NCI-H2171 treated with DMSO at 0.1 percent for 48 hours (cell line): ENCODE results near the gene DCAKD.

Source experiments
- DNase-seq: peaks from one replicate; lab custom pipeline; 2025; lab: John Stamatoyannopoulos, UW

DCAKD gene

GRCh38 chr17:45051060-45051719 is at the start of gene DCAKD:
DCAKD (minus strand) TSS chr17:45051632; CDS start chr17:45034885, 16,747 bp downstream.
- DNase-seq = peak; percentile 95

- DNase-seq = peak; percentile 78
Observed at GRCh38 chr17:45098869-45099616, 47.6 kb upstream of the DCAKD start.

GRCh38 chr17:45098081-45098868 is 46.8 kb upstream of the DCAKD start:
- peak; percentile 93 for DNase-seq

GRCh38 chr17:45096926-45097325 is 45.5 kb upstream of the DCAKD start:
- no peak for DNase-seq

DNA sequence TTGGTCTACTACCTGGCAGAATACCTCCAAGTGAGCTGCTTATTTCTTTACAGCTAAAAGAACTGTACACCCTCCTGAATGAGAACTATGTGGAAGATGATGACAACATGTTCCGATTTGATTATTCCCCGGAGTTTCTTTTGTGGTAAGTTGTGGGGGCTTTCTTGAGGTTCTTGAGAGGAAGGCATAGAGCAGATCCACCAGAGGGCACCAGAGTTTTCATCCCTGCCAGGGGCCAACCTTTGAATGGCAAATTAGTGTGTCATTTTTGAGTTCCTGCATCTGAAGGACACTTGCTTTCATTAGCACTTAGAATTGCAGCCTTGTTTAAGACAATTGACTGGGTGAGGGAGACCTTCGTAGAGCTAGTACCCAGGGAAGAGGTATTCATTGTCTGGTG is 44.7 kb upstream of the DCAKD start:
- DNase-seq = peak; percentile 46

DNA sequence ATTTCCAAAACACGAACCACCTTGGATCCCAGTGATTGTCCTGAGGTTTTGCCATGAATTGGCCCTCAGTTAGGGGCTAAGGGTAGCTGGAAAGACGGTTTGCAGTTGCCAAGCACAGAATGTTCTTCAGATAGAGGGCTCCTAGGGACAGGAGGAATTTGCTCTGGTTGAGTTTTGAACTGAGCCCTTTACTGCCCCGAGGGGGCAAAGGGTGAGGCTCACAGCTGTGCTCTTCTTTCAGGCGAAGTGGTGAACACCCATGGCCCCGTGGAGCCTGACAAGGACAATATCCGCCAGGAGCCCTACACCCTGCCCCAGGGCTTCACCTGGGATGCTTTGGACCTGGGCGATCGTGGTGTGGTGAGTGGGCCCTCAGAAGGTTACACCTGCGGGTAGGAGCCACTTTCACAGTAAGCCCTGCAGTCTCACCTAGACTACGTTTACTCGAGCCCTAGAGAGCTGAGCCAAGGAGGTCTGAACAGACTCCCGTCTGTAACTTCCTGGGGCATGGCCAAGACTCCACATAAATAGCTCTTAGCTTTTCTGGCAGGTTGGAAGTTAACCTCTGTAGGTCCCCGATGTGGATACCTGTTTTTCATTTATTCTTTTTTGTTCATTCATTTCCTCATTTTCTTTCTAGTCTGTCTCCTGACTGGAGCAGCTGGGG is 42.1 kb upstream of the DCAKD start:
- no peak for DNase-seq

DNA sequence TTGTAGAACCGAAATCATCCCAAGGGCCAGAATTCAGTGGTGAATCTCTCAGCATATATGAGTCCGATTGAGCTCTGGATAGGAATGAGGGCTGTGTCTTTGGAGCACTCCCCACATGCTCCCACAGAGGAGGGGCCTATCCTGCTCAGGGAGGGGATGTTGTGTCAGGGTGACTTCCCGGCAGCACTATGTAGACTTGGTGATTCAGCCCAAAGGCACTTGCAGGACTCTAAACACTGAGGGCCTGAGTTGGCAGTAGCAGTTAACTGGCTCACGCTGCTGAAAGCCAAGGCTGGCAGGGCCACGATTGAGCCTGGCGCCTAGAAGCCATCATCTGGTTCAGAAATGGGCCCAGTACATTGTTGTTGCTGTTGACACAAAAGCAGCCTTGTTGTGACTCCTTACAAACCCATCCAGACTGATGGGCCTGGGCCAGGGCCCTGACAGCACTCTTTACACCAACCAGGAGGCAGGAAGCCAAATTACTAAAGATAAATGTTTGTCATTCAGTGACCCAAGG is 41.5 kb upstream of the DCAKD start:
- no peak for DNase-seq

- no peak for DNase-seq
Observed at GRCh38 chr17:45091778-45092425, 40.5 kb upstream of the DCAKD start.

DNA sequence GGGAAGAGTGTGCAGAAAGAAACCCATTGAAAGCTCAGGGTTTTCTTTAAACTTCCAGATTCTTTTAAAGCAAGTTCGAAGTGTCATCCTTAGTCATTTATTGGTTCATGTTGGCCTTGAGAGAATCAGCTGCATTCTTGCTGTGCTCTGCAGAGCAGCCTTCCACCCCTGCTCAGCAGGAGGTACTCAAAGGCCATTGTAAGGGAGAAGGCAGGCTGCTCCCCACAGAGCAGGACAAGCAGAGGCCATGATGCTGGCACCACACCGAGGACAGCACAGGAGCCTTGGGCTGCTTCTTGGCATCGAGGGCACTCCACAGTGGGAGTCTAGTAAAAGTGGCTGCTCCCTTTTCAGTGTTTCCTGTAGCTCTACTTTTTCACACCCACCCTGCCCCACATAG is 39.3 kb upstream of the DCAKD start:
- no peak for DNase-seq

- no peak for DNase-seq
Observed at GRCh38 chr17:45088741-45089140, 37.3 kb upstream of the DCAKD start.

- no peak for DNase-seq
Observed at GRCh38 chr17:45087978-45088377, 36.5 kb upstream of the DCAKD start.

DNA sequence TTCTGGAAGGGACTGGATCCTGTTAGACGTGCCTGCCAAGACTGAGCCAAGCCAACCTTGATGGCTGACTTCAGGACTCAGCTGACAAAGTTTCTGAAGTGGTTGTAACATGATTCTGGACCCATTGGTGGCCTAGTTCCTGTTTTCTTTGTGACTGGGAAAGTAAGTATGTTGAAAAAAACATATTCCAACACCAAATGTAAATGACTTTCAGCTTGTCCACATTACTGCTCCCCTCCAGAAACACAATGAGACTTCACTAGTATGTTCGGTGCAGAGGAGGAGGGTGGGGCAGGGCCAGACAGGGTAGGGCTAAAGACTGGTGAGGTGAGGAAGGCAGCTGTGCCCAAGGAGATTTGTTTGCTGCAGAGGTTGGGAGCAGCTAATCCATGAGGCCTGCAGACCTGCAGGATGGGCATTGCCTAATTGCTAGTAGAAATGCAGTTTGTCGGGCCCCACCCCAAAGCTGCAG is 36.1 kb upstream of the DCAKD start:
- DNase-seq = no peak

GRCh38 chr17:45086865-45087503 is 35.6 kb upstream of the DCAKD start:
- DNase-seq = no peak

DNA sequence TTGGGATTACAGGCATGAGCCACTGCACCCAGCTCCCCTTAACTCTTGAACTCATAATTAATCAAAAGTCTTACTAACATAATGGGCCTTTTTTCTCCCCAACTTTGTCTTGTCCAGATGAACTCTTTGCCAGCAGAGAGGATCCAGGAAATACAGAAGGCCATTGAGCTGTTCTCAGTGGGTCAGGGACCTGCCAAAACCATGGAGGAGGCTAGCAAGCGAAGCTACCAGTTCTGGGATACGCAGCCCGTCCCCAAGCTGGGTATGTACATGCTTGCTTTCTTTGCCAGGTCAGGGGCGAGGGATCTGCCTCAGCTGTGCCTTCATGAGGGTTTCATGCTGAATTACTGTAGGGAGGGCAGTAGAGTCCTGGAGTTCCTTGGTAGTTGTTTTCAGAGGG is 35.0 kb upstream of the DCAKD start:
- no peak for DNase-seq

DNA sequence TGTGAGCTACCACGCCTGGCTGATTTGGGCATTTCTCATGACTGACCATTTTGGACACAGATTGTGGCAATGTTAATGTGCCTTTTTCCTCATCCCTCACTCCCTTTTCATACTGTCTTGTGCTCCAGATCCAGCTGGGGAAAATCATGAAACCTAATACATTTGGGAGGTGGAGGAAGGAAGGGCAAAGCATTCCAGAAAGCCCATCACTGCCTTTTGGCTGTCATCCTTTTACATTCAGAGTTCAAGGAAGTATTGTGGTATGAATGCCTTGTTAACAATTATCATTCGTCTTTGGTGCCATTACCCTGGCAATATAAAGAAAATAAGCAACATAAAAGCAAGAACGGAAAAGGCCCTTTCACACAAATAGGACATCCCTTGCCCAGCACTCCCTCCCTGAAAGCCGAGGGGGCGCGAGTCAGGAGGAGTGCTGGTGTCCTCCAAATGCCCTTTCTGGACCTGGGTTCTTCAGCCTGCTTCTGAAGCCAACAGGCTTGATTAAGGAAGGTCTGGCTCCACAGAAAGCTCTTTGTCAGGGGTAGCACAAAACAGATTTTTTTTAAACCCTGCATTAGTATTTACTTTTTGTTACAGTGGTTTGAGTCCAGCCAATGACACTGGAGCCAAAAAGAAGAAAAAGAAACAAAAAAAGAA is 29.7 kb upstream of the DCAKD start:
- DNase-seq = no peak

GRCh38 chr17:45077643-45078042 is 26.2 kb upstream of the DCAKD start:
- no peak for DNase-seq

DNA sequence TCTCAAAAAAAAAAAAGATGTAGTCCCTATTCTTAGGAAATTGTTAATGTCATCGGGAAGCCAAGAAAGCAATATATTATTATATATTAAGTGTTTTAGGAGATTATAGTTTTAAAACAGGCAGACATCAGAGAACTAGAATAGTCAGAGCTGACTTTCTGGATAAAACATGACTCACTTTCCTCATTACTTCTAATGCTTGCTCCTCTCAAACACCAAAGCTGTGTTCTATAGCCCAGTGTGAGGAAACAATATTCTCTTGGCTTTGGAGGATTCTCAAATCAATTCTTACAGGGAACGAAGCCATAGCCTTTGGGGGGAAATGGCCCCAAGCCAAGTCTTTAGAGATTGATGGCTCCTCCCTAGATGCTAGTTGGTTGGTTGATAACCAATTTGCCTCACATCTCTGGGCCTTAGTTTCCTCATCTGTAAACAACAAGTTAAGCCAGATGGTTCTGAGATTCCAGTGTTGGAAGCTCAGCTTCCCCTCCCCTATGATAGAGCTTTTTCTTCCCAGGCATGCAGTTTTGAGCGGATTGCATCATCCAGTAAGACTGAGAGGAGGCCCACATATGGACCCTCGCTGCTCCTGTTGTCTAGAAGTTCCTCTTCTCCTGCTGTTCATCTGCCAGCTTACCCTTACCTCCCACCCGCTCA is 22.1 kb upstream of the DCAKD start:
- peak; percentile 85 for DNase-seq

DNA sequence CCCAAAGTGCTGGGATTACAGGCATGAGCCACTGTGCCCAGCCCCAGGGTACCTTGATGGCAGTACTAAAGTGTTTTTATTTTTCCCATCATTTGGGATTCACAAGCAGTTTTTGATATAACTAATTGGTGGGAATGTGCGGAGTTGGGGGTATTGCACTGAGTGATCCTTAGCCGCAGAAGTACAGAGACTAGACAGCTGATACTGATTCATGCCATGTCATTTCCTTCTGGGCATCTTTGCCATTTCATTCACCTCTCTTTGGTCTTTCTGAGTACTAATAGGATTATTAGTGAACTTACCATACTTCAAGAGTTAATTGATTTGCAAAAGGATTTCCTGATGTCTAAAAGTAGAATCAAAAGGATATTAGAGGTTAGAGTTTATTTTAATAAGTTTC is 19.4 kb upstream of the DCAKD start:
- DNase-seq = no peak

DNA sequence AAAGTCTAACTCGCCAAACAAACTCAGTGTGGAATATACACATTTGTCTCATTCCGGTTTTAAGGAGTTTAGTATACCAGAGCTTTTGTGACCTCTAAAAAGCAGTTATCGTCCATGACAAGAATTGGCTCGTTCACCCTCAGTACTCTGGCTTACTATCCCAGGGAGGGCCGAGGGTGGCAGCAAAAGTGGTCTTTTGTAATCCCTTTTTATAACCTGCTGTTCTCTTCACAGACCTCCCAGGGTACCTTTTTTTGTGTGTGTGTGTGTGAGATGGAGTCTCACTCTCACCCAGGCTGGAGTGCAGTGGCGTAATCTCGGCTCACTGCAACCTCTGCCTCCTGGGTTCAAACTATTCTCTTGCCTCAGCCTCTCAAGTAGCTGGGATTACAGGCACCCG is 18.6 kb upstream of the DCAKD start:
- DNase-seq = no peak

- no peak for DNase-seq
Observed at GRCh38 chr17:45067637-45068036, 16.2 kb upstream of the DCAKD start.
